HepG2 (cell line): ENCODE results near the gene TNFSF13. TPM values are rescaled to one million over a fixed set of nuclear protein-coding genes. Genes with fewer than 3 reads are reported as not detected.
A peak's percentile ranks its signal among the peaks of the same experiment; 100 is the strongest.

ENCODE experiments used
- ATAC-seq: fragments of 200-7000 bp; cut with Tn5 transposase; 3 replicates; pipeline ENCODE4 v1.9.1; 2020; ENCODE audit warnings: mild to moderate bottlenecking, moderate library complexity
- BruUV-seq: library from RNA; stranded (reverse); fragments of 400-500 nt; replicated peaks from 2 replicates; lab custom pipeline; 2021; lab: Mats Ljungman, UMichigan
- CTCF ChIA-PET: fragments of 300-600 bp; formaldehyde crosslinking; extraction: SDS; loops from one replicate; lab custom pipeline; 2021; ENCODE audit warnings: low total read pairs, inconsistent platforms, low intra/inter-chr PET ratio; lab: Yijun Ruan, JAX
- POLR2A ChIA-PET: fragments of 350-600 bp; sonication (Branson Sonifier 250); formaldehyde crosslinking; loops from one replicate; lab custom pipeline; 2020; ENCODE audit warnings: antibody characterized with exemption, inconsistent platforms; lab: Yijun Ruan, JAX
- DNase-seq: peaks from one replicate; pipeline ENCODE4 v3.0.0-alpha.2; 2015; ENCODE audit warnings: low spot score
- FAIRE-seq: peaks from 3 replicates; lab custom pipeline; 2011; peaks lifted over from hg19 to GRCh38; lab: Jason Lieb, UNC
- H2AFZ ChIP-seq: one replicate; pipeline ENCODE4 v1.6.1; 2011; ENCODE audit warnings: low read length, inconsistent platforms
- H3K27ac ChIP-seq: fragments of 300-600 bp; 3 replicates; pipeline ENCODE4 v1.8.0; 2011; ENCODE audit warnings: mixed run types, mild to moderate bottlenecking, mixed read lengths, low read length, inconsistent platforms; ENCODE audit not compliant: insufficient read depth; ENCODE audit errors: extremely low read length
- H3K27me3 ChIP-seq, 2 experiments: fragments of 200-600 bp in 1 of 2; 2 replicates in 1 of 2; 3 replicates in 1 of 2; pipeline versions ENCODE4 v1.6.0 to v1.8.0; 2011; ENCODE audit warnings: low read length in 2 of 2, mild to moderate bottlenecking in 2 of 2, moderate library complexity in 2 of 2, inconsistent platforms in 1 of 2; ENCODE audit not compliant: insufficient read depth in 2 of 2, control insufficient read depth in 1 of 2
- H3K36me3 ChIP-seq, 2 experiments: fragments of 200-600 bp in 1 of 2; replicated peaks in 1 of 2; 2 replicates in 1 of 2; 3 replicates in 1 of 2; pipeline versions ENCODE4 v1.5.1 to v1.8.0; 2011; ENCODE audit warnings: low read length in 2 of 2, inconsistent platforms in 1 of 2; ENCODE audit not compliant: insufficient read depth in 2 of 2, control insufficient read depth in 1 of 2
- H3K4me1 ChIP-seq: 2 replicates; pipeline ENCODE4 v1.5.1; 2012; ENCODE audit warnings: low read length, inconsistent platforms; ENCODE audit not compliant: insufficient read depth
- H3K4me2 ChIP-seq: 2 replicates; pipeline ENCODE4 v1.6.0; 2011; ENCODE audit warnings: low read depth, low read length, inconsistent platforms
- H3K4me3 ChIP-seq, 3 experiments: fragments of 200-600 bp in 1 of 3; sonication (generic), shearing (Covaris generic) in 1 of 3; replicated peaks in 1 of 3; 2 replicates each; pipeline ENCODE4 v1.5.1; 2011 to 2016; ENCODE audit warnings: low read length in 3 of 3, inconsistent platforms in 2 of 3, low read depth in 2 of 3, mild to moderate bottlenecking in 2 of 3, control low read depth in 1 of 3, mixed read lengths in 1 of 3; ENCODE audit not compliant: insufficient read depth in 1 of 3
- H3K79me2 ChIP-seq: one replicate; pipeline ENCODE4 v1.6.1; 2011; ENCODE audit warnings: low read length, inconsistent platforms; ENCODE audit not compliant: insufficient read depth
- H3K9ac ChIP-seq: 2 replicates; pipeline ENCODE4 v1.6.0; 2011; ENCODE audit warnings: mild to moderate bottlenecking, low read depth, low read length, inconsistent platforms; ENCODE audit not compliant: insufficient read depth
- H3K9me3 ChIP-seq: 2 replicates; pipeline ENCODE4 v1.5.1; 2012; ENCODE audit warnings: mild to moderate bottlenecking, low read length
- H4K20me1 ChIP-seq: 2 replicates; pipeline ENCODE4 v1.6.0; 2011; ENCODE audit warnings: inconsistent platforms, mild to moderate bottlenecking, low read length, moderate library complexity; ENCODE audit not compliant: insufficient read depth
- ARID5B ChIP-seq: IDR thresholded peaks from 2 replicates; pipeline ENCODE4 v1.4.0; 2020; ENCODE audit warnings: mild to moderate bottlenecking, missing genetic modification reagents
- ETV5 ChIP-seq: IDR thresholded peaks from 2 replicates; pipeline ENCODE4 v1.6.1; 2018; ENCODE audit warnings: missing biosample characterization, missing genetic modification reagents, inconsistent platforms, borderline replicate concordance
- HINFP ChIP-seq: sonication (generic); formaldehyde crosslinking; IDR thresholded peaks from 2 replicates; pipeline ENCODE4 v1.4.0; 2020; ENCODE audit warnings: low read depth, mild to moderate bottlenecking, missing genetic modification reagents
- HNRNPH1 ChIP-seq: fragments of 200-400 bp; formaldehyde crosslinking; optimal IDR thresholded peaks from 2 replicates; pipeline ENCODE3; 2017; ENCODE audit warnings: mild to moderate bottlenecking, low read depth, low read length
- KAT8 ChIP-seq: IDR thresholded peaks from 2 replicates; pipeline ENCODE4 v1.6.1; 2016; ENCODE audit warnings: missing genetic modification reagents, missing compliant biosample characterization
- NKX3-1 ChIP-seq: sonication (generic); formaldehyde crosslinking; IDR thresholded peaks from 2 replicates; pipeline ENCODE4 v1.5.0; 2020; ENCODE audit warnings: missing genetic modification reagents
- PAWR ChIP-seq: sonication (generic); formaldehyde crosslinking; IDR thresholded peaks from 2 replicates; pipeline ENCODE4 v1.4.0; 2020; ENCODE audit warnings: missing genetic modification reagents, mild to moderate bottlenecking, borderline replicate concordance
- PHF5A ChIP-seq: IDR thresholded peaks from one replicate; pipeline ENCODE4 v1.6.1; 2018; ENCODE audit warnings: low read depth, missing genetic modification reagents; ENCODE audit not compliant: unreplicated experiment
- SNAPC2 ChIP-seq: sonication (generic); formaldehyde crosslinking; IDR thresholded peaks from 2 replicates; pipeline ENCODE4 v1.8.1; 2022; ENCODE audit warnings: mild to moderate bottlenecking, missing genetic modification reagents
- ZNF431 ChIP-seq: sonication (generic); formaldehyde crosslinking; IDR thresholded peaks from 2 replicates; pipeline ENCODE4 v1.9.0; 2022; ENCODE audit warnings: missing genetic modification reagents, low read depth, mild to moderate bottlenecking, borderline replicate concordance
- ZNF564 ChIP-seq: sonication (generic); formaldehyde crosslinking; IDR thresholded peaks from 2 replicates; pipeline ENCODE4 v1.8.1; 2023; ENCODE audit warnings: mild to moderate bottlenecking, missing genetic modification reagents
- ZNF570 ChIP-seq: sonication (generic); formaldehyde crosslinking; IDR thresholded peaks from 2 replicates; pipeline ENCODE4 v1.4.0; 2020; ENCODE audit warnings: mild to moderate bottlenecking, missing genetic modification reagents, borderline replicate concordance
- ZNF598 ChIP-seq: sonication (generic); formaldehyde crosslinking; IDR thresholded peaks from 2 replicates; pipeline ENCODE4 v1.5.1; 2020; ENCODE audit warnings: mild to moderate bottlenecking, missing genetic modification reagents, borderline replicate concordance
- ZNF720 ChIP-seq: sonication (generic); formaldehyde crosslinking; IDR thresholded peaks from 2 replicates; pipeline ENCODE4 v1.4.0; 2020; ENCODE audit warnings: missing genetic modification reagents
- ZSCAN21 ChIP-seq: sonication (generic); formaldehyde crosslinking; IDR thresholded peaks from 2 replicates; pipeline ENCODE4 v1.8.0; 2022; ENCODE audit warnings: mild to moderate bottlenecking, missing genetic modification reagents, moderate library complexity, borderline replicate concordance
- WGBS: methylation state at CpG from one replicate; pipeline ENCODE4 v1.1.6; 2017; ENCODE audit warnings: low lambda C conversion rate; 5-methylcytosine and 5-hydroxymethylcytosine counted together
- in situ Hi-C: cut with HindIII; loops from 2 replicates; pipeline ENCODE4 v1.10.0; 2017; ENCODE audit warnings: low pct_unique_long_range_greater_than_20kb; ENCODE audit not compliant: extremely low pct_ligation_motif_present
- intact Hi-C: fragments of 100-400 bp; cut with micrococcal nuclease; formaldehyde crosslinking; loops from one replicate; pipeline ENCODE4 v1.10.0; 2022; ENCODE audit not compliant: unreplicated experiment
- polyA plus RNA-seq, 8 experiments: library from polyadenylated mRNA; depleted of rRNA in 3 of 8; stranded (reverse) in 7 of 8; unstranded in 1 of 8; fragments of >200 nt; fragmentation: Illumina TruSeq in 4 of 8; extraction: Trizol in 4 of 8; gene quantifications; 2 replicates each; pipeline versions ENCODE4 v1.2.1 to v1.2.3, GENCODE V29; 2011 to 2016; ENCODE audit warnings: low read depth in 4 of 8, missing spikeins in 1 of 8, mixed read lengths in 1 of 8; ENCODE audit not compliant: insufficient read depth in 1 of 8
- total RNA-seq, 5 experiments: library from RNA; depleted of rRNA; stranded (reverse); fragments of >200 nt; fragmentation: Illumina TruSeq; extraction: Trizol; gene quantifications; 2 replicates each; pipeline ENCODE4 v1.2.3, GENCODE V29; 2016; ENCODE audit warnings: low read depth in 1 of 5
- TF ChIP-seq, protein P1 (sequence below): IDR thresholded peaks from 2 replicates; pipeline ENCODE4 v1.6.1; 2016
- TF ChIP-seq, protein P2 (sequence below): sonication (generic); formaldehyde crosslinking; IDR thresholded peaks from 2 replicates; pipeline ENCODE4 v1.4.0; 2020; ENCODE audit warnings: mild to moderate bottlenecking, missing genetic modification reagents, borderline replicate concordance

TNFSF13 gene
- total and polyA plus RNA-seq, 2 of the 13 experiments (the other 11 are each of a cell fraction or from before 2014, with no cell fraction given), result 2.5 to 3.3 TPM

DNA sequence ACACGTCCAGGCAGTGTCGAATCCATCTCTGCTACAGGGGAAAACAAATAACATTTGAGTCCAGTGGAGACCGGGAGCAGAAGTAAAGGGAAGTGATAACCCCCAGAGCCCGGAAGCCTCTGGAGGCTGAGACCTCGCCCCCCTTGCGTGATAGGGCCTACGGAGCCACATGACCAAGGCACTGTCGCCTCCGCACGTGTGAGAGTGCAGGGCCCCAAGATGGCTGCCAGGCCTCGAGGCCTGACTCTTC lies 13.7 kb downstream of the TNFSF13 start:
- WGBS, result under 1% methylated on average over 9 of the region's 11 CpGs
- DNase-seq, result no peak
- Histone ChIP-seq H2AFZ (no peak overlapping the region), H3K27me3 (no peaks in the 10 kb centered on the region; a peak in 1 of 5 replicates), H3K79me2 (peaks cover 44% of the 10 kb centered on the region), H3K36me3 (peaks cover 7 to 66% of the 10 kb centered on the region in 2 experiments), H3K4me1 (peaks cover 46% of the 10 kb centered on the region), H3K4me3 (peak overlapping the region; percentile 49 to 68 (median 54)), H3K9me3 (no peaks in the 10 kb centered on the region), H3K9ac (peak overlapping the region; percentile 82), H4K20me1 (peaks cover 38% of the 10 kb centered on the region), H3K4me2 (peak overlapping the region; percentile 93), H3K27ac (peak overlapping the region; percentile 74)
- FAIRE-seq, result peak; percentile 93
- in situ Hi-C loops (loop anchor here (10.0 kb wide), 1 partner anchor 273 kb away; no protein-coding TSS in a partner anchor), intact Hi-C loops (loop anchor here (5.0 kb wide), 1 partner anchor 115 kb away; the partner anchor contains the start of genes TP53 and WRAP53)
- ChIA-PET POLR2A (interaction anchor here (1.0 to 2.1 kb wide), 4 partner anchors 12 to 56 kb away, joined by 3 to 14 read pairs (median 10); partner anchors contain the start of genes MPDU1 and SAT2), CTCF (no interaction called here)
- no TSS peak for BruUV-seq
- ATAC-seq, result peak; percentile 88; the same call in 2 of the 3 replicates
- no peak for TF ChIP-seq ZNF720 (CRISPR knock-in tag)
- no peak for TF ChIP-seq ZNF564 (CRISPR knock-in tag)
- peak; percentile 97 for TF ChIP-seq KAT8
- TF ChIP-seq HINFP (CRISPR knock-in tag), result peak; percentile 67; the same call in 1 of the 2 replicates
- TF ChIP-seq PHF5A (CRISPR knock-in tag), result peak; percentile 39
- peak; percentile 87; the same call in 1 of the 2 replicates for TF ChIP-seq ZNF598 (CRISPR knock-in tag)
- TF ChIP-seq, protein P1, sequence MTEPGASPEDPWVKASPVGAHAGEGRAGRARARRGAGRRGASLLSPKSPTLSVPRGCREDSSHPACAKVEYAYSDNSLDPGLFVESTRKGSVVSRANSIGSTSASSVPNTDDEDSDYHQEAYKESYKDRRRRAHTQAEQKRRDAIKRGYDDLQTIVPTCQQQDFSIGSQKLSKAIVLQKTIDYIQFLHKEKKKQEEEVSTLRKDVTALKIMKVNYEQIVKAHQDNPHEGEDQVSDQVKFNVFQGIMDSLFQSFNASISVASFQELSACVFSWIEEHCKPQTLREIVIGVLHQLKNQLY, result peak; percentile 67; the same call in 1 of the 2 replicates
- no peak for TF ChIP-seq ZSCAN21
- peak; percentile 59; the same call in 1 of the 2 replicates for TF ChIP-seq ARID5B (CRISPR knock-in tag)
- TF ChIP-seq ZNF431, result peak; percentile 80
- TF ChIP-seq HNRNPH1, result no peak
- TF ChIP-seq ETV5, result peak; percentile 86
- no peak for TF ChIP-seq ZNF570 (CRISPR knock-in tag)
- TF ChIP-seq, protein P2, sequence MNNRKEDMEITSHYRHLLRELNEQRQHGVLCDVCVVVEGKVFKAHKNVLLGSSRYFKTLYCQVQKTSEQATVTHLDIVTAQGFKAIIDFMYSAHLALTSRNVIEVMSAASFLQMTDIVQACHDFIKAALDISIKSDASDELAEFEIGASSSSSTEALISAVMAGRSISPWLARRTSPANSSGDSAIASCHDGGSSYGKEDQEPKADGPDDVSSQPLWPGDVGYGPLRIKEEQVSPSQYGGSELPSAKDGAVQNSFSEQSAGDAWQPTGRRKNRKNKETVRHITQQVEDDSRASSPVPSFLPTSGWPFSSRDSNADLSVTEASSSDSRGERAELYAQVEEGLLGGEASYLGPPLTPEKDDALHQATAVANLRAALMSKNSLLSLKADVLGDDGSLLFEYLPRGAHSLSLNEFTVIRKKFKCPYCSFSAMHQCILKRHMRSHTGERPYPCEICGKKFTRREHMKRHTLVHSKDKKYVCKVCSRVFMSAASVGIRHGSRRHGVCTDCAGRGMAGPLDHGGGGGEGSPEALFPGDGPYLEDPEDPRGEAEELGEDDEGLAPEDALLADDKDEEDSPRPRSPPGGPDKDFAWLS (CRISPR knock-in tag), result no peak
- TF ChIP-seq NKX3-1, result peak; percentile 81; the same call in 1 of the 2 replicates
- TF ChIP-seq SNAPC2 (CRISPR knock-in tag), result peak; percentile 87
- TF ChIP-seq PAWR (CRISPR knock-in tag), result no peak
